HEK293 (cell line): ENCODE results near the gene STAT5B.
"Not testable (repeated sequence)": the region's sequence is repeated elsewhere in the genome, so short reads cannot be mapped to it uniquely, and the experiment has no call there.

Experiments
- ATF2 ChIP-seq: fragments of 450-650 bp; formaldehyde crosslinking; IDR thresholded peaks from 2 replicates; pipeline ENCODE4 v1.5.1; 2016; ENCODE audit warnings: missing biosample characterization, missing genetic modification characterization, low read depth
- CTCF ChIP-seq: fragments of 450-650 bp; formaldehyde crosslinking; IDR thresholded peaks from 2 replicates; pipeline ENCODE4 v1.5.1; 2016; ENCODE audit warnings: missing biosample characterization, missing genetic modification characterization
- GLI4 ChIP-seq: fragments of 450-650 bp; formaldehyde crosslinking; IDR thresholded peaks from 2 replicates; pipeline ENCODE4 v1.5.1; 2016; ENCODE audit warnings: missing biosample characterization, missing genetic modification characterization
- ZNF174 ChIP-seq: fragments of 450-650 bp; formaldehyde crosslinking; IDR thresholded peaks from 2 replicates; pipeline ENCODE4 v1.5.0; 2017; ENCODE audit warnings: missing biosample characterization, mild to moderate bottlenecking, missing genetic modification characterization

- not testable (repeated sequence) for TF ChIP-seq CTCF (tag by site-specific recombination); GLI4 (tag by site-specific recombination); ATF2; ZNF174
Observed at GRCh38 chr17:42245183-42245582, 31.0 kb downstream of the STAT5B start.
